IPS DF 19.7 (cell line): ENCODE data around the gene NCR2.

Source experiments
- DNase-seq: peaks from one replicate; pipeline ENCODE4 v3.0.0-alpha.2; 2013; ENCODE audit warnings: low read depth, low spot score

NCR2 gene

DNA sequence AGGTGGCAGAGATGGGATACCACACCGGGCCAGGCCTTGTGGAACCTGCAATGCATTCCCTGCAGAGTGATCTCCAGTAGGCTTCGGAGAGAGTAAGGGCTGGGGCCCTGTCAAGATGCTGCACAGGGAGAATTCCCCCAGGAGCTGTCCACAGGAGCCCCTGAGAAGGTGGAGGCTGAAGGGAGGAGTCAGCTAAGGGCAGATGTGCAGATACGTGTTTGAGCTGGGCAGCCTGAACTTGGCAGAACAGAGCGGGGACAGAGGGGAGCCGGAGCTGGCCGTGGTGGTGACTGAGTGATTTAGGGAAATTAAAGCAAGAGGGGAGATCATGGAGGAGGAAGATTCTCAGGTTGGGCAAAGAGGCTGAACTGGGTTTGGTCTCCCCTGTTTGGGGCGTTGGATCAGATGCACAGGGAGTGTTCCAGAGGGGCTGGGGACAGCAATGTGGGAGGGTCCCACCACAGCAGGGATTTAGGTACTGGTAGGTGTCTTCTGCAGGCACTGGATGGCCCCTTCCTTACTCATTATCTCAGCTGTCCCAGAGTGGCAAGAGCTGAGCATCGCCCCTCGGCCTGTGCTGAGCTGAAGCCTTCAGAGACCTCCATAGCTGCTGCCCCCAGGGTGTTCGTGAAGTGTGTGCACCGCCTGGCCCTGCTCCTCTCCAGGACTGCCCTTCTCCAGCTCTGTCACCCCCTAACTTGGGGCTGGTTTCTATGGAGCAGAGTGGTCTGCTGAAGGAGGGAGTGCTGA, 3.8 kb upstream of the NCR2 start:
- no peak for DNase-seq

- DNase-seq, result no peak
Measured at GRCh38 chr6:41332241-41332640, 3.2 kb upstream of the NCR2 start.

DNA sequence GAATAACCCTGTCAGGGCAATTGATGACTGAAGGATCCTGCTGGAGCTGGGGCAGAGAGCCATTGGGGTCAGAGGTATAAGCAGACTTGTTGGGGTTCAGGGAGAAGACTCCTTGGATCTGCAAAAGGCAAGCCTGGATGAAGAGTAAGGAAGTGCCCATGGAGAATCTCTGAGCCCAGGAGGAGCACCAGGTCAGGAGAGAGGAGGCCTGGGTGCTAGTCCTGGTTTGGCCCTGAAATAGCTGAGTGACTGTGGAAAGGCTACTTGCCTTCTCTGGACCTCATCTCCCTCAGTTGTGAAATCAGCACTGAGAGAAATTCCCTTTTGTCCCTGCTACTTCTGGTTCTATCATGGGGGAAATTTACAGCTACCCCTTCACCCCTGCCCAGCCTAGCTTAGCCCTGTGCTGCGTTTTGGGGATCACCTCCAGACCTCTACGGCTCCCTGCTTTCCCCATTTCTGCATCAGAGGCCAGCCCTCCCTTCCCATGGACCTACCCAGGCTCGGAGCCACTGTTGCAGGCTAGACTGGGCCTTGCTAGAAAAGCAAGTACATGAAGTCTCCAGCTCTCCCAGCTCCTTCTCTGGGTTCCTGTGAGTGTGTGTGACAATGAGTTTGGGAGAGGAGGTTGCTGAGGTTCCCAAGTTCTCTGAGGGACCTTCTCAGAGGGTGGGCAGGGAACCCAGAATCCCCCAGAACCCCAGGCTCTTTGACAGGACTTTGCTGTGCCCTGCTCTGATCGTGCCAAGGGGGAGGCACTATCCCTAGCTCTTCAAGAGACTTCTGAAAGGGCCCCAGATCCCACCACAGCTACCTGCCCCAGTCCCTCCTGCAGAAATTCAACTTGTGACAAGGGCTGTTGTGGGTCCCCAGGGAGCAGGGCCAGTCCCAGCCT, 2.3 kb upstream of the NCR2 start:
- no peak for DNase-seq

- DNase-seq, result no peak
Measured at GRCh38 chr6:41334482-41335040, 847 bp upstream of the NCR2 start.

GRCh38 chr6:41335943-41336342, 535 bp downstream of the NCR2 start:
- no peak for DNase-seq

DNA sequence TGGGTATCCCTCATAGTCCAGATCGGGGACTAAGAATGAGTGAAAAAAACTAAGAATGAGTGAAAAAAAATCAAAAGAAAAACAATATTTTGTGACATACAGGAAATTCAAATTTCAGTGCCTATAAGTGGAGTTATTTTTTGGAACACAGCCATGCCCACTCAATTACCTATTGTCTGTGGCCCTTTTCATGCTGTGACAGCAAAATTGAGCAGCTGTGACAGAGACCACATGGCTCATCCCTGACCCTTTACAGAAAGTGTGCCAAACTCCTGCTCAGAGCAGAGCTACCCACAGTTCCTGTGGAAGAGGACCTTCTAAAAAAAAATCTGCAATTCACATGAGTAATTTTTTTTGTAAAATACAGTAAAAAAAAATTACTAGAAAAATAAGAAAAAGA, 1.4 kb downstream of the NCR2 start:
- DNase-seq, result no peak

GRCh38 chr6:41337709-41338108, 2.3 kb downstream of the NCR2 start:
- no peak for DNase-seq

DNA sequence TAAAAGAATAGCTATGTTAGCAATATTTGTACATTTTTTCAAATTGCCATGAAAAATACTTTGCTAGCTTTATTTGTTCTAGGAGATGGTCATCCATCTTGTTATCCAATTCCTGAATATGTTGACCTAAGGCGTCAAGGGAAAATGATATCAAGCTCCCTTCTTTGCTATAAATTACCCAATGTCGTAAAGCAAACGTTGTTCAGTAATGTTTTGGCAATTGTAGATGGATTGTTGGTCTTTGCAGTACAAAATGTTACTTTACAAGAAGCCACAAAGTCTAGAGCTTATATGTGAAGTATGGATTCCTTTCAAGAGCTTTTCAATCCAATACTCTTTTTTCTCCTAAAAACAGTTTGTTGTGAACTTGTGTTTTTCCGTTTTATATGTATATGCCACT, 3.3 kb downstream of the NCR2 start:
- DNase-seq, result no peak

GRCh38 chr6:41341580-41341979, 6.2 kb downstream of the NCR2 start:
- DNase-seq, result no peak

- no peak for DNase-seq
Measured at GRCh38 chr6:41342241-41342640, 6.8 kb downstream of the NCR2 start.

DNA sequence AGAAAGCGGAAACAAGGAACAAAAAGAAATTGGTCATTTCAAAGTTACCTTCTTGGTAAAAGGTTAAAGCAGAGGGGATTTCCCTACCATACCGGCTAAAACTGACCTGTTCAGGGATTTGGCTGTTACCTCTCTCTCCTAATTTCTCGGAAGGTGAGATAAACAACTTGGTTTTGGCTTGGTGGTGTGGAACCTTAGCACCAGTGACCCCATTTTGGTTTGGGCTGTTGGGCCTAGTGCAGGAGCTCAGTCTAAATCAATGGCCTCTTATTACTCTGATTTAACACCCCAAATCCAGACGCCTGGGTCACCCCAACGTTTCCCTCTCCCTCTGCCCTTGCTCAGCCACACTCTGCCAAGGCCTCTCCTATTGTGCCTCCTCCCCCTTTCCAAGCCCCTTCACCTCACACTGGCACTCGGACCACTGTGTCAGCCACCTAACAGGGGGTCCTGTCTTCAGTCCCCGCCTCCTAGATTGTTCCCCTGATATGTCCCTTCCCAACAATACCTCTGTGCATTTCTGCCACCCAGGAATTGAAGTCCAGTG, 8.3 kb downstream of the NCR2 start:
- DNase-seq, result no peak

DNA sequence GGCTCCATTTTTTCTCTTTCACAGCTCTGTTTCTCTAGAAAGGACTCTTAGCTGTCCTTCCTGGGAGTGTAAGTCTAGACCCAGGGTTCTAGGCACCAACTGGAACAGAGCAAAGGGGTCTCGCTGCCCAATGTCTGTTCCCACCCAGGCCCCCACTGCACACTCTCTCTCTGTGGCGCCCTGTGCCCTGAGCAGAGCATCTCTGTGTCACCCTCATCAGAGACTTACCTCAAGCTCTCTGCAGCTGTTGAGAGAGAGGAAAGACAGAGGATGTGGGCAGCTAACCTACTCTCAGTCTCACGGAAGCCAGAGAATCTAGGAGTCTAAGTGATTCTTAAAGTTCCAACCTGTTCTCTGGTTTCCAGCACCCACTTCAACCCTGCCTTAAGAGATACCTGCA, 9.5 kb downstream of the NCR2 start:
- DNase-seq, result no peak

GRCh38 chr6:41345901-41346300, 10.5 kb downstream of the NCR2 start:
- DNase-seq, result no peak

GRCh38 chr6:41346441-41346840, 11.0 kb downstream of the NCR2 start:
- no peak for DNase-seq

DNA sequence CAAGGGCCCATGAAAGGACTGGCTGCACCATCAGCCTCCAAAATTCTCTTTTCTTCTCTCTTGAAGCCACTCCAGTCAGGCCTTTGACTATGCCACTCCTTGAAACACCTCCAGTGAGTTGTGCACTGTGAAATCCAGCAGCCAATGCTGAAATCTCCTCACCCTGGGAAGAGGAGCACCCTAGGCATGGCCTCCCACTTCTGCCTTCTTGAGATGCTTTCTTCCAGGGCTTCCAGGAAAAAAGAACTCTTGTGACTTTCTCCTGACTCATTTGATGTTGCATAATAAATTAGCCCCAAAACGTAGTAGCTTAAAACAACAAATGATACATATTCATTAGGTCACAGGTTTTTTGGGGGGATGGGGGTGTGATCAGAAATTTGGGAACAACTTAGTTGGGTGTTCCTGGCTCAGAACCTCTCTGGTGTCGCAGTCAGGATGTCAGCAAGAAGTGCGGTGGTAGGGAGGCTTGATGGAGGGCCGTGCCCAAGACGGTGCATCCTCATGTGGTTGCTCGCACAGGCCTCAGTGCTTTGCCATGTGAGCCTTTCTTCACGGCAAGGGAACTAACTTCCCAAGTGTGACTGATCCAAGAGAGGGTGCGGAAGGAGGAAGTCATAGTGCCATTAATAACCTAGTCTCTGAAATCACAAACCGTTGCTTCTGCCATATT, 12.1 kb downstream of the NCR2 start:
- DNase-seq, result no peak

DNA sequence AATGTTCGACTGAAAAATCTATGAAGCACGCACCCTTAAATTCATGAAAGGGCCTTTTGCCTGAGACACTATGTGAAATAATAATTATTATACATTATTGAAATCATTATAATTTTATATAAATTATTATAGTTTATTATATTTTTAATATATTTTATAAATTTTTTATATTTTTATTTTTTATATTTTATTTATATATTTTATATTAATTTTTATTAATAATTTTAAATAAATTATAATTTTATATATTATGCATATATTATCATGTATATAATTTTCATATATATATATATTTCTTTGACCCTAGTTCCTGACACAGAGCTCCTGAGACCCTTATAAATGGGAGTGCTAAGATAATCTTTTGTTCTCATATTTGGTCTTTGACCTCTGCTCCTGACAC, 13.5 kb downstream of the NCR2 start:
- no peak for DNase-seq

DNA sequence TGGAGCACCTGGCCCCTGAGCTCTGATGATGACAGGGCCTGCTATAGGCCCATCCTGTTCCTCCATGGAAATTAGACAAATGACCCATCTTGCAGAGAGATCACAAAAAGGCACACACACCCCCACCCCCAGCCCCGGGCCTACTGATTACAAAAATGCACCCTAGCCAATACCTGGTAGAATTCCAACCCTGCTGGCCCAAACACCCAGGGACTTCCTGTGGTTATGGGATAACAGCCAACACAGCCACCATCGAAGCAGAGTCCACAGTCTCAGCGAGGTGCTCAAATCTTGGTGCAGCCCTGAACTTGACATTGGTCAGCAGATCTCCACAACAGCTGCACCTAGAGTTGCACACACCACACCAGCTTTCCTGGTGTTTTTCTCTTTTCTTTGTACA, 17.0 kb downstream of the NCR2 start:
- no peak for DNase-seq

GRCh38 chr6:41352907-41353306, 17.5 kb downstream of the NCR2 start:
- DNase-seq, result no peak

GRCh38 chr6:41353333-41353732, 17.9 kb downstream of the NCR2 start:
- DNase-seq, result no peak

GRCh38 chr6:41355952-41356351, 20.5 kb downstream of the NCR2 start:
- DNase-seq, result no peak

DNA sequence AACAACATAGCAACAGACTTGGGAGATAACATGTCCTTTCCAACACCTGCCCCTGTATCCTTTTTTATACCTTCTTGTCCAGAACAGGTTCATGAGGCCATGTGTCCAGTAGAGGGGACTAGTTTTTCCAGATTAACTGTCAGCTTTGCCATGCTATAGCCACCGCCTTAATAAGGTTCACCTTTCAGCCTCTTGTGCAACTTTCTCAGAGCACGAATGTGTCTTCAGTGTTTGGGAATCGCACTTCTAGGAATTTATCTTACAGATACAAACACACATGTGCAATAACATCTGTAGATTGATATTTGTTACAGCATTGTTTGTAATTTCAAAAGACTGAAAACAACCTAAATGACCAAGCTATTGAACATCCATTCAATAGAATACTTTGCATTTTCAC, 21.4 kb downstream of the NCR2 start:
- DNase-seq, result no peak

GRCh38 chr6:41358503-41358902, 23.1 kb downstream of the NCR2 start:
- DNase-seq, result no peak
